NCI-H226 (cell line): ENCODE measurements around the gene GSTO1.
A peak's percentile ranks its signal among the peaks of the same experiment; 100 is the strongest.

Source experiments
- DNase-seq: peaks from one replicate; pipeline ENCODE4 v3.0.0-alpha.2; 2015

Gene GSTO1

GRCh38 chr10:104307576-104308438 lies 53.1 kb downstream of the GSTO1 start:
- no peak for DNase-seq

GRCh38 chr10:104308439-104308903 lies 53.8 kb downstream of the GSTO1 start:
- DNase-seq = no peak

GRCh38 chr10:104309980-104310978 lies 55.6 kb downstream of the GSTO1 start:
- DNase-seq = peak; percentile 23

- DNase-seq = no peak
These were observed 56.6 kb downstream of the GSTO1 start for GRCh38 chr10:104311184-104311720.

GRCh38 chr10:104314591-104315485 lies 60.1 kb downstream of the GSTO1 start:
- no peak for DNase-seq

GRCh38 chr10:104315486-104315921 lies 60.8 kb downstream of the GSTO1 start:
- DNase-seq = no peak

GRCh38 chr10:104316321-104317099 lies 61.8 kb downstream of the GSTO1 start:
- no peak for DNase-seq
